Esophagus muscularis mucosa (tissue), 4 donors: ENCODE measurements around the gene AHR.

Experiments used
- EP300 ChIP-seq: sonication (generic); formaldehyde crosslinking; IDR thresholded peaks from one replicate; pipeline ENCODE4 v1.6.1; 2017; ENCODE audit warnings: antibody characterized with exemption
- POLR2A ChIP-seq: fragments of 450-650 bp; IDR thresholded peaks from one replicate; pipeline ENCODE4 v1.6.1; 2017; ENCODE audit warnings: antibody characterized with exemption, moderate library complexity, mild to moderate bottlenecking, low read depth
- POLR2AphosphoS5 ChIP-seq, 2 donors: sonication (generic); formaldehyde crosslinking; IDR thresholded peaks; one replicate each; pipeline ENCODE4 v1.6.1; 2017; ENCODE audit warnings: antibody characterized with exemption in 2 of 2
- TF ChIP-seq, protein P1 (sequence below), 3 experiments: fragments of 200-600 bp in 2 of 3; fragments of 450-650 bp in 1 of 3; sonication (generic) in 2 of 3; IDR thresholded peaks; one replicate each; pipeline ENCODE4 v1.5.1; 2017 to 2019; ENCODE audit warnings: antibody characterized with exemption in 3 of 3, mild to moderate bottlenecking in 2 of 3, moderate library complexity in 1 of 3

DNA sequence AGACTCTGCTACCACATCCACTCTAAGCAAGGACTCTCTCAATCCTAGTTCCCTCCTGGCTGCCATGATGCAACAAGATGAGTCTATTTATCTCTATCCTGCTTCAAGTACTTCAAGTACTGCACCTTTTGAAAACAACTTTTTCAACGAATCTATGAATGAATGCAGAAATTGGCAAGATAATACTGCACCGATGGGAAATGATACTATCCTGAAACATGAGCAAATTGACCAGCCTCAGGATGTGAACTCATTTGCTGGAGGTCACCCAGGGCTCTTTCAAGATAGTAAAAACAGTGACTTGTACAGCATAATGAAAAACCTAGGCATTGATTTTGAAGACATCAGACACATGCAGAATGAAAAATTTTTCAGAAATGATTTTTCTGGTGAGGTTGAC lies 40.7 kb downstream of the AHR start:
- TF ChIP-seq, protein P1, sequence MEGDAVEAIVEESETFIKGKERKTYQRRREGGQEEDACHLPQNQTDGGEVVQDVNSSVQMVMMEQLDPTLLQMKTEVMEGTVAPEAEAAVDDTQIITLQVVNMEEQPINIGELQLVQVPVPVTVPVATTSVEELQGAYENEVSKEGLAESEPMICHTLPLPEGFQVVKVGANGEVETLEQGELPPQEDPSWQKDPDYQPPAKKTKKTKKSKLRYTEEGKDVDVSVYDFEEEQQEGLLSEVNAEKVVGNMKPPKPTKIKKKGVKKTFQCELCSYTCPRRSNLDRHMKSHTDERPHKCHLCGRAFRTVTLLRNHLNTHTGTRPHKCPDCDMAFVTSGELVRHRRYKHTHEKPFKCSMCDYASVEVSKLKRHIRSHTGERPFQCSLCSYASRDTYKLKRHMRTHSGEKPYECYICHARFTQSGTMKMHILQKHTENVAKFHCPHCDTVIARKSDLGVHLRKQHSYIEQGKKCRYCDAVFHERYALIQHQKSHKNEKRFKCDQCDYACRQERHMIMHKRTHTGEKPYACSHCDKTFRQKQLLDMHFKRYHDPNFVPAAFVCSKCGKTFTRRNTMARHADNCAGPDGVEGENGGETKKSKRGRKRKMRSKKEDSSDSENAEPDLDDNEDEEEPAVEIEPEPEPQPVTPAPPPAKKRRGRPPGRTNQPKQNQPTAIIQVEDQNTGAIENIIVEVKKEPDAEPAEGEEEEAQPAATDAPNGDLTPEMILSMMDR (IDR thresholded peaks at IDR 0.05), result no peak
- TF ChIP-seq EP300, result no peak
- TF ChIP-seq POLR2A, result no peak
- no peak for TF ChIP-seq POLR2AphosphoS5 (IDR thresholded peaks at IDR 0.05)
